ENCODE results near the gene NR2F6. TPM values are rescaled to one million over a fixed set of nuclear protein-coding genes. Genes with fewer than 3 reads are reported as not detected.

NR2F6 gene
- polyA plus RNA-seq, 1 donor = 33.4 TPM

GRCh38 chr19:17240826-17241399, 4.8 kb downstream of the NR2F6 start:
- no peak for DNase-seq

- no peak for DNase-seq
Observed at GRCh38 chr19:17240062-17240752, 5.5 kb downstream of the NR2F6 start.

- no peak for DNase-seq
Observed at GRCh38 chr19:17237747-17238706, 7.7 kb downstream of the NR2F6 start.

GRCh38 chr19:17236811-17237543, 8.7 kb downstream of the NR2F6 start:
- DNase-seq = no peak

- DNase-seq = no peak
Observed at GRCh38 chr19:17235971-17236777, 9.5 kb downstream of the NR2F6 start.

- no peak for DNase-seq
Observed at GRCh38 chr19:17235300-17235970, 10.3 kb downstream of the NR2F6 start.

GRCh38 chr19:17234911-17235299, 10.8 kb downstream of the NR2F6 start:
- DNase-seq = no peak

- no peak for DNase-seq
Observed at GRCh38 chr19:17232258-17232657, 13.5 kb downstream of the NR2F6 start.

- no peak for DNase-seq
Observed at GRCh38 chr19:17229890-17230289, 15.8 kb downstream of the NR2F6 start.

GRCh38 chr19:17227798-17228367, 17.8 kb downstream of the NR2F6 start:
- DNase-seq = no peak

GRCh38 chr19:17226002-17226933, 19.5 kb downstream of the NR2F6 start, which contains the start of gene OCEL1:
Gene OCEL1 (plus strand): TSS chr19:17226226. CDS start chr19:17226248, 22 bp downstream.
- DNase-seq = peak; percentile 97

- no peak for DNase-seq
Observed at GRCh38 chr19:17225053-17225452, 20.7 kb downstream of the NR2F6 start.

- DNase-seq = no peak
Observed at GRCh38 chr19:17220207-17220758, 25.4 kb downstream of the NR2F6 start.

- DNase-seq = no peak
Observed at GRCh38 chr19:17219286-17219685, 26.4 kb downstream of the NR2F6 start.

GRCh38 chr19:17216058-17216670, 29.6 kb downstream of the NR2F6 start:
- DNase-seq = no peak

- DNase-seq = peak; percentile 93
Observed at GRCh38 chr19:17215127-17215971, 30.4 kb downstream of the NR2F6 start, which contains the start of gene USE1. Gene USE1 (plus strand): TSS chr19:17215357. CDS start chr19:17215406, 49 bp downstream.

GRCh38 chr19:17214508-17215126, 31.1 kb downstream of the NR2F6 start:
- DNase-seq = no peak
